PC-9 (cell line): ENCODE results near the gene MANEAL. TPM values are rescaled to one million over a fixed set of nuclear protein-coding genes. Genes with fewer than 3 reads are reported as not detected.

Experiments used
- BruUV-seq: library from RNA; stranded (reverse); fragments of 400-500 nt; replicated peaks from 2 replicates; lab custom pipeline; 2021; lab: Mats Ljungman, UMichigan
- CTCF ChIA-PET: fragments of 300-600 bp; sonication (Branson Sonifier 250); formaldehyde crosslinking; loops from one replicate; lab custom pipeline; 2022; ENCODE audit warnings: antibody characterized with exemption; lab: Charles Lee
- POLR2A ChIA-PET: fragments of 300-600 bp; sonication (Branson Sonifier 250); formaldehyde crosslinking; loops from one replicate; lab custom pipeline; 2022; ENCODE audit warnings: antibody characterized with exemption; ENCODE audit not compliant: unreplicated experiment; lab: Charles Lee
- DNase-seq, 2 experiments: peaks; one replicate each; pipeline versions ENCODE4 v3.0.0 to v3.0.0-alpha.2; 2015 to 2022; ENCODE audit warnings: mixed read lengths in 1 of 2
- H2AFZ ChIP-seq: fragments of 200-600 bp; sonication (generic); 2 replicates; pipeline ENCODE4 v1.8.1; 2017; ENCODE audit warnings: antibody characterized with exemption
- H3F3A ChIP-seq: fragments of 200-600 bp; sonication (generic); 2 replicates; pipeline ENCODE4 v1.8.1; 2017; ENCODE audit warnings: antibody characterized with exemption, mild to moderate bottlenecking, low read depth; ENCODE audit not compliant: insufficient read depth
- H3K27ac ChIP-seq: fragments of 200-600 bp; sonication (generic); 2 replicates; pipeline ENCODE4 v1.6.1; 2016; ENCODE audit warnings: mixed run types
- H3K27me3 ChIP-seq: fragments of 200-600 bp; sonication (generic); 2 replicates; pipeline ENCODE4 v1.6.1; 2016; ENCODE audit warnings: low read depth, mixed run types; ENCODE audit not compliant: insufficient read depth
- H3K36me3 ChIP-seq: fragments of 200-600 bp; sonication (generic); 2 replicates; pipeline ENCODE4 v1.6.1; 2016; ENCODE audit warnings: low read depth, mixed run types
- H3K4me1 ChIP-seq: fragments of 200-600 bp; sonication (generic); replicated peaks from 2 replicates; pipeline ENCODE4 v1.6.1; 2016; ENCODE audit warnings: mixed run types; ENCODE audit not compliant: insufficient read depth
- H3K4me2 ChIP-seq: fragments of 200-600 bp; sonication (generic); 2 replicates; pipeline ENCODE4 v1.6.1; 2017; ENCODE audit warnings: mixed run types
- H3K4me3 ChIP-seq: fragments of 200-600 bp; sonication (generic); 2 replicates; pipeline ENCODE4 v1.6.1; 2016; ENCODE audit warnings: mixed run types
- H3K79me2 ChIP-seq: fragments of 200-600 bp; sonication (generic); 2 replicates; pipeline ENCODE4 v1.6.1; 2017; ENCODE audit warnings: low read depth, mixed run types
- H3K9me2 ChIP-seq: fragments of 200-600 bp; sonication (generic); 2 replicates; pipeline ENCODE4 v1.8.1; 2017; ENCODE audit warnings: mild to moderate bottlenecking; ENCODE audit not compliant: insufficient read depth
- H3K9me3 ChIP-seq: fragments of 200-600 bp; sonication (generic); 2 replicates; pipeline ENCODE4 v1.8.1; 2016; ENCODE audit warnings: low read depth; ENCODE audit not compliant: insufficient read depth
- H4K20me1 ChIP-seq: fragments of 200-600 bp; sonication (generic); 2 replicates; pipeline ENCODE4 v1.8.1; 2017; ENCODE audit not compliant: insufficient read depth
- EZH2 ChIP-seq: fragments of 200-600 bp; sonication (generic); IDR thresholded peaks from 2 replicates; pipeline ENCODE4 v1.8.0; 2017; ENCODE audit warnings: antibody characterized with exemption, low read depth
- intact Hi-C: fragments of 100-400 bp; cut with micrococcal nuclease; formaldehyde crosslinking; loops from one replicate; pipeline ENCODE4 v1.10.0; 2022; ENCODE audit not compliant: unreplicated experiment
- total RNA-seq: library from RNA; stranded (reverse); gene quantifications from 2 replicates; pipeline ENCODE4 v1.2.3, GENCODE V29; 2021
- TF ChIP-seq, protein P1 (sequence below): fragments of 200-600 bp; sonication (generic); conservative IDR thresholded peaks from 2 replicates; pipeline ENCODE4 v1.6.1; 2017; ENCODE audit warnings: mixed run types, antibody characterized with exemption, mild to moderate bottlenecking, moderate library complexity

Gene MANEAL
- total RNA-seq, 1 experiment from 2014 or later: 11.3 TPM

GRCh38 chr1:37795340-37796125 lies 1.9 kb downstream of the MANEAL start:
- Histone ChIP-seq H3K4me2 (peak overlapping the region; percentile 95), H3K9me2 (no peaks in the 10 kb centered on the region), H3K79me2 (peaks cover 24% of the 10 kb centered on the region), H3K4me1 (peaks cover 17% of the 10 kb centered on the region), H3K27me3 (no peaks in the 10 kb centered on the region), H3K27ac (no peak overlapping the region), H3K4me3 (peak overlapping the region; percentile 83), H3K9me3 (no peaks in the 10 kb centered on the region), H4K20me1 (0 out of 2 replicates have a peak, but pooled peaks cover 3% of the 10 kb centered on the region), H2AFZ (no peak overlapping the region), H3F3A (peaks cover 33% of the 10 kb centered on the region; the same call in 1 of the 2 replicates), H3K36me3 (peaks cover 18% of the 10 kb centered on the region; the same call in 1 of the 2 replicates)
- CTCF ChIA-PET: no interaction called here
- peak in 1 of 2 experiments; percentile 41 for DNase-seq
- intact Hi-C loops: no loop called here
- POLR2A ChIA-PET: interaction anchor here (0.6 kb wide), 1 partner anchor 10 kb away, joined by 3 read pairs; no protein-coding TSS in a partner anchor
- no peak for TF ChIP-seq EZH2
- TF ChIP-seq, protein P1, sequence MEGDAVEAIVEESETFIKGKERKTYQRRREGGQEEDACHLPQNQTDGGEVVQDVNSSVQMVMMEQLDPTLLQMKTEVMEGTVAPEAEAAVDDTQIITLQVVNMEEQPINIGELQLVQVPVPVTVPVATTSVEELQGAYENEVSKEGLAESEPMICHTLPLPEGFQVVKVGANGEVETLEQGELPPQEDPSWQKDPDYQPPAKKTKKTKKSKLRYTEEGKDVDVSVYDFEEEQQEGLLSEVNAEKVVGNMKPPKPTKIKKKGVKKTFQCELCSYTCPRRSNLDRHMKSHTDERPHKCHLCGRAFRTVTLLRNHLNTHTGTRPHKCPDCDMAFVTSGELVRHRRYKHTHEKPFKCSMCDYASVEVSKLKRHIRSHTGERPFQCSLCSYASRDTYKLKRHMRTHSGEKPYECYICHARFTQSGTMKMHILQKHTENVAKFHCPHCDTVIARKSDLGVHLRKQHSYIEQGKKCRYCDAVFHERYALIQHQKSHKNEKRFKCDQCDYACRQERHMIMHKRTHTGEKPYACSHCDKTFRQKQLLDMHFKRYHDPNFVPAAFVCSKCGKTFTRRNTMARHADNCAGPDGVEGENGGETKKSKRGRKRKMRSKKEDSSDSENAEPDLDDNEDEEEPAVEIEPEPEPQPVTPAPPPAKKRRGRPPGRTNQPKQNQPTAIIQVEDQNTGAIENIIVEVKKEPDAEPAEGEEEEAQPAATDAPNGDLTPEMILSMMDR: no peak
- BruUV-seq: no TSS peak

GRCh38 chr1:37797750-37798345 lies 4.2 kb downstream of the MANEAL start:
- Histone ChIP-seq H3K79me2 (peaks cover 24% of the 10 kb centered on the region), H2AFZ (no peak overlapping the region), H3K27me3 (no peaks in the 10 kb centered on the region), H3K4me2 (no peak overlapping the region), H3F3A (peaks cover 52% of the 10 kb centered on the region), H3K36me3 (peaks cover 28% of the 10 kb centered on the region; the same call in 1 of the 2 replicates), H3K9me2 (no peaks in the 10 kb centered on the region), H4K20me1 (peaks cover 6% of the 10 kb centered on the region; the same call in 1 of the 2 replicates), H3K9me3 (no peaks in the 10 kb centered on the region), H3K27ac (no peak overlapping the region), H3K4me3 (no peak overlapping the region), H3K4me1 (peaks cover 14% of the 10 kb centered on the region; the same call in 1 of the 2 replicates)
- intact Hi-C loops: no loop called here
- no TSS peak for BruUV-seq
- ChIA-PET POLR2A (interaction anchor here (0.6 to 0.7 kb wide), 2 partner anchors 10 to 106 kb away, joined by 4 to 5 read pairs; partner anchors contain the start of genes C1orf122 and CDCA8), CTCF (no interaction called here)
- TF ChIP-seq EZH2: no peak
- TF ChIP-seq, protein P1: no peak
- DNase-seq: no peak

GRCh38 chr1:37802439-37802838 lies 8.8 kb downstream of the MANEAL start:
- Histone ChIP-seq H3K4me3 (no peak overlapping the region), H3K4me2 (no peak overlapping the region), H3K9me2 (no peaks in the 10 kb centered on the region), H3K27ac (no peak overlapping the region), H4K20me1 (peaks cover 42% of the 10 kb centered on the region), H3K36me3 (peaks cover 54% of the 10 kb centered on the region), H3K79me2 (peaks cover 32% of the 10 kb centered on the region), H2AFZ (no peak overlapping the region), H3F3A (peaks cover 79% of the 10 kb centered on the region), H3K9me3 (no peaks in the 10 kb centered on the region), H3K27me3 (no peaks in the 10 kb centered on the region), H3K4me1 (peaks cover 9% of the 10 kb centered on the region)
- no peak for TF ChIP-seq EZH2
- TF ChIP-seq, protein P1: no peak
- CTCF ChIA-PET: no interaction called here
- intact Hi-C loops: no loop called here
- DNase-seq: no peak
- POLR2A ChIA-PET: no interaction called here
- BruUV-seq: no TSS peak
